GF-D8 (cell line): ENCODE results near the gene UBE2J2.

Experiments used
- DNase-seq: peaks from one replicate; lab custom pipeline; 2025; lab: John Stamatoyannopoulos, UW

Gene UBE2J2

DNA sequence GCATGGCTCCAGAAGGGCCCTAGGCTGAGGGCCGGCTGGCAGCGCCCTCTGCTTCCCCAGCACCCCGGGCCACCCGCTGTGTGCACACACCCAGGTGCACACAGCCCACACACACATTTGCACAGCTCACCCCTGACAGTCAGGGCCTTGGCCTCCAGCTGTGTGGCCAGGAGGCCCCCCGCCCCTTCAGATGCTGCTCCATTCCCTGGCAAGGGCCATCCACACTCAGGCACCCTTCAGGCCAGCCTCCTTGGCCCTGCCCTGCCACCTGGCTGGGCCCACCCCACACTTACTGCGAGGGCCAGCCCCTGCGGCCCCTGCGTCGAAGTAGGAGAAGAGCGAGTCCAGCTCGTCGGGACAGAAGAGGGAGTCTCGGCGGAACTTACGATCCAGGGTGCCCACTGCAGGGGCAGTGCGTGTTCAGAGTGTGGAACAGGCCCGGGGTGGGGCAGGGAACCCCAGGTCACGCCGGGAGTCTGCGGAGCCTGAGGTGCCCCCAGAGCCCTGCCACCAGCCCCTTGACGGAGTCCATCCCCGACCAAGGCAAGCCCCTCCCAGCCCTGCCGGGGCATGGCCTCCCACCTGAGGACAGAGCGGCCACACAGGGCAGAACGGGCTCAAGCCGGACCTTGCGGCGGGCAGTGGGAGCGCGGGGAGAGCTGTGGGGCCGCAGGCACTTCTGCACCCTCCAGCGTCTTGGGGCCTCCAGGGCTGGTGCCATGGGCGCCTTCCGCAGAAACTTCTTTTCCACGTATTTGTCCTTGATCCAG lies 21.7 kb upstream of the UBE2J2 start:
- no peak for DNase-seq

DNA sequence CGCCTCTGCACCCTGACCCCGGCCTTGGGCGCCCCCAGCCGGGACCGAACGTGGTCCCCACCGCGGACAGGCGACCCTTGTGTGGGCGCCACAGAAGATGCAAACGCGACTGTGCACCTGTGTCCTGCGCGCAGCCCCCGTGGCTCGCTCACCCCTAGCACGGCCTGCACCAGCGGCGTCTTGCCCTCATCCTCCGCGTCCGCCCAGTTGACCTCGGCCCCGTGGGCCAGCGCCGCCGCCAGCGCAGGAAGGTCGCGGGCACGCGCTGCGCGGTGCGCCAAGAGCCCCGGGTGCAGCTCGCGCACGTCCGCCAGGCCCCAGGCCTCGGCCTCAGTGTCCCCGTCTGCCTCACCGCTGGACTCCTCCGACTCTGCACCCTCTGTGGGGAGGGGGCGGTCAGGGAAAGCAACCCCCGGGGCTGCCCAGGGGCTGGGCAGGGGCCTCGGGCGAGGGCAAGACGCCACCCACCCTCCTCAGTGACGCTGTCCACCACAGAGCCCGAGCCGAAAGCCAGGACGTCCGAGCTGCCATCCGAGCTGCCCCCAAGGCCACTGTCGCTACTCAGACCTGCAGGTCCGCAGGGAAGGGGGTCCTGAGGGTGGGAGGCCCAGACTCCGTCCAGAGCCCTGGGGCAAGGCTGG lies 20.7 kb upstream of the UBE2J2 start:
- DNase-seq = no peak

DNA sequence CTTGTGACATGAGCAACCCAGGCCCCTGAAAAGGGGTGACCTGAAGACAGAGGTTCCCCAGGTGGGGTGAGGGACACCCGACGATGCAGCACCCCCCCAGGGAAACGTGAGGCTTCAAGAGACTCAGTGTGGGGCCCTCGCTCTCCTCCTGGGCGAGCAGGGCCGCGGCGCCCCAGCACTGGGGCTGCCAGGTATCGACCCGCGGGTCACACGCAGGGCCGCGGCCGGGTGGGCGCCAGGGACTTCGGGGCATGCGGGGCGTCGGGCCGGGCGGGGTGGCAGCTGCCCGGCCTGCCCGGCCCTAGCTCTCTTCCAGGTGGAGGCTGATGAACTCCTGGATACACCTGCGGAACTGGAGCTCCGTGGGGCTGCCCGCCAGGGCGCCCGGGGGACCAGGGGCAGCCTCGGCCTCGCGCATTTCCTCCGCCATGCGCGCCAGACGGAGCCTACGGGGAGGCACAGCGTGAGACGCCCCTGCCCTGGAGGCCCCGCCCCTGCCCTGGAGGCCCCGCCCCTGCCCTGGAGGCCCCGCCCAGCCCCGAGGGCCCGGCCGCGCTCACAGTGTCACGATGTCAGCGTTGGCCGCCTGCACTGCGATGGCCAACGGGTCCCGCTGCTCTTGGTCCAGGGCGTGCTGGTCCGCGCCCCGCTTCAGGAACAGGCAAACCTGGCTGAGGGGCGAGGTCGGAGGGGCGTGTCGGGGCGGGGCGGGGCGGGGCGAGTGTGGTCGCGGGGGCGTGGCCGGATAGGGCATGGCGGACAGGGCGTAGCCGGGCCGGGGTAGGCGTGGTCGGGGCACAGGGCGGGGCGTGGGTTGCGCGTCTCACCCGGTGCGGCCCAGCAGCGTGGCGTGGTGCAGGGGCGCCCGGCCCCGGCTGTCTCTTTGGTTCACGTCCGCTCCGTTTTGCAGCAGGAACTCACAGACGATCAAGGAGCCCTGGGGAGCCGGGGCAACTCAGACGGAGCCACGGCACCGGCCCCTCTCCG lies 19.9 kb upstream of the UBE2J2 start:
- DNase-seq = no peak

DNA sequence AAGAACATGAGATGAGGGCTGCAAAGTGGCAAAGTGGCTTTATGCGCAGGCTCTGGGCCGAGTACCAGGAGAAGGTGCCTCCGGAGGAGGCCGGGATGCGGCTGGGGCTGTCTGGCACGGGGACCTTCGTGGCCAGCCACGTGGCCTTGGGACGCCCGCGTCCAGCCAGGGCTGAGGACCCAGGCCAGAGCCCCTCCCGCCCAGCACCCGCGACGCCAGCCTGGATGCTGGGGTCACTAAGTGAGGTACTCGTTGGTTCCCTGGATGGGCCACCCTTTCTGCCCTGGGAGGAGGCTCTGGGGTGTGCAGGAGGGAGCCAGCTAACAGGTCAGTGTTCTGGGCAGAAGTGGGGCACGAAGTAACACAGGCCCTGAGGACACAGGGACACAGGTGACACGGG lies 19.2 kb upstream of the UBE2J2 start:
- no peak for DNase-seq

DNA sequence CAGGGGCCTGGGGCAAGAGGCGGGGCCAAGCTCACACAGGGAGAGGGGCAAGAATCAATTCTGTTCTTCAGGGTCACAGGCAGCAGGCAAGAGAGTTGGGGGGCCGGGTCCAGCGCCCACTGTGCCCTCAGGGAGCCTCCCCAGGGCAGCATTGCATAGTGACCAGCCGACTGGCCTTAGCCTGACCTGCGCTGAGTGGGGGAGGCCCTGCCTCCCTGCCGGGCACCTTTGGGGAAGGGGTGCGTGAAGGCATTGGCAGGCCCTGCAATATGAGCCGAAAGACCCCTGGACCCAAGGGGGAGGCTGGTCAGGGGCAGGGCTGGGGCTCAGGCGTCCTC lies 18.8 kb upstream of the UBE2J2 start:
- DNase-seq = no peak

DNA sequence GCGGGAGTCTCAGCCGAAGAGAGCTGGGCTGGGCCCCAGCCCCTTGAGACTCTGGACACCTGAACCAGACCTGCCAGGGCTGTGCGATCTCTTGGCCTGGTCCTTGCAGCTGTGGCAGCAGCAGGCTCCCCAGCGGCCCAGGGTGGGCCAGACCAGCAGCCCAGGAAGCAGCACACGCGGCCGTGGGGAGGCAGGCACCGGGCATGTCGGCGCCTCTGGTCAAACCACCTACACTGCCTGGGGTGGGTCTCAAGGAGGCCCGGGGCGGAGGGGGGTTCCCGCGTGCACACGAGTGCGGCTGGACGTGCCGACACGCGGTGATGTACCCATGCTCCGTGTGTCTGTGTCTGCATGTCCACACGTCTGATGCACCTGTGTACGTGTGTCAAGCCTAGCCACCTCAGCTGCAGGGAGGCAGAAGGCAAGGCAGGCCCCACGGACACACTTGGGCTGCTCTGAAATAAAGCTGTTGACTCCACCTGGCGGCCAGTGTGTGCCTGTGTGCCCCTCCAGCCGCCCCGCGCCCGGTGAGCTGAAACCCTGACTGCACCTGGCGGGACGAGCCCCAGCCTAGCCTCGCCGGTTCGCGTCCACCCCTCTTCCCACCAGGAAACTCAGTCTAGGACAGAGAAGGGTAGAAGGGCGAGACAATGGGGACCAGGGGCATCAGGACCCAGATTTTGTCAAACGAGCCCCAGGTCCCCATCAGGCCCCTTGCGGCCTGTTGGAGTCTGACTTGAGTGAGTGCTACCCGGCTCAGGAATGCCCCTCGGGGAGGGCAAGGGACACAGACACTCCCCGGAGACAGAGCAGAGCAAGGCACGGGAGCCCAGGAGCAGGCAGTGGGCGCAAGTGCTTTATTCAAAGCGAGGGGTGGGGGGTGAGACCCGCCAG lies 18.1 kb upstream of the UBE2J2 start:
- no peak for DNase-seq

GRCh38 chr1:1291023-1291528 lies 17.4 kb upstream of the UBE2J2 start:
- DNase-seq = no peak

DNA sequence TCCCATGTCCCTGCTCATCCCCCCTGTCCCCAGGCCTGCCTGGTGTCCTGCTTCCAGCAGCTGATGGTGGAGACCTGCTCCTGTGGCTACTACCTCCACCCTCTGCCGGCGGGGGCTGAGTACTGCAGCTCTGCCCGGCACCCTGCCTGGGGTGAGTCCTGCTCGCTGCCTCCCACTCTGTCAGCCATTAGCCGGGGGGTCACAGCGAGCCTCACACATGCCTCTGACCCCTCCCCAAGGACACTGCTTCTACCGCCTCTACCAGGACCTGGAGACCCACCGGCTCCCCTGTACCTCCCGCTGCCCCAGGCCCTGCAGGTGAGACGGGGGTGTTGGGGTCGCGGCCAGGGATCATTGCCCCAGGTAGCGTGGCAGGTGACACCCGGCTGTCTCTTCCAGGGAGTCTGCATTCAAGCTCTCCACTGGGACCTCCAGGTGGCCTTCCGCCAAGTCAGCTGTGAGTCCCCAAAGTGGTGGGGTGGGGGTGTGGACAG lies 16.6 kb upstream of the UBE2J2 start:
- DNase-seq = no peak

DNA sequence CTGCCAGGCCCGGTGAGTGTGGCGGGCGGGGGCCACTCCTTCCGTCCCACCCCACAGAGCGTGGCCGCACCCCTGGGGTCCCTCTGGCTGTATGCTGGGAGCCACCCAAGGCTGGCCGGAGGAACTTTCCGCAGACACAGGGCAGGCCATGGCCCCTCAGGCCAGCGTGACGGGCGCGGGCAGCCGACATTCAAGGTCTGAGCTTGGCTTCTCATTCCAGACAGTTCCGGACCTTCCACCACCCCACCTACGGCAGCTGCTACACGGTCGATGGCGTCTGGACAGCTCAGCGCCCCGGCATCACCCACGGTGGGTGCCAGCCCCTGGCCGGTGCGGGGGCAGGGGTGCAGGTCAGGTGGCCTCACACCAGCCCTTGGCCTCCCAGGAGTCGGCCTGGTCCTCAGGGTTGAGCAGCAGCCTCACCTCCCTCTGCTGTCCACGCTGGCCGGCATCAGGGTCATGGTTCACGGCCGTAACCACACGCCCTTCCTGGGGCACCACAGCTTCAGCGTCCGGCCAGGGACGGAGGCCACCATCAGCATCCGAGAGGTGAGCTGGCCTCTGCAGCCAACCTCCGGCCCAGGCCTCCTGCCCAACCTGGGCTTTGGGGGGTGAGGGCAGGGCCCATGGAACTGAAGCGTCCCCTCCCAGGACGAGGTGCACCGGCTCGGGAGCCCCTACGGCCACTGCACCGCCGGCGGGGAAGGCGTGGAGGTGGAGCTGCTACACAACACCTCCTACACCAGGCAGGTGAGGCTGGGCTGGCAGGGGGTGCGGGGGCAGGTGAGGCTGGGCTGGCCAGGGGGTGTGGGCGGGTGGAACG lies 13.8 kb upstream of the UBE2J2 start:
- no peak for DNase-seq

GRCh38 chr1:1286313-1287261 lies 12.9 kb upstream of the UBE2J2 start:
- DNase-seq = no peak

DNA sequence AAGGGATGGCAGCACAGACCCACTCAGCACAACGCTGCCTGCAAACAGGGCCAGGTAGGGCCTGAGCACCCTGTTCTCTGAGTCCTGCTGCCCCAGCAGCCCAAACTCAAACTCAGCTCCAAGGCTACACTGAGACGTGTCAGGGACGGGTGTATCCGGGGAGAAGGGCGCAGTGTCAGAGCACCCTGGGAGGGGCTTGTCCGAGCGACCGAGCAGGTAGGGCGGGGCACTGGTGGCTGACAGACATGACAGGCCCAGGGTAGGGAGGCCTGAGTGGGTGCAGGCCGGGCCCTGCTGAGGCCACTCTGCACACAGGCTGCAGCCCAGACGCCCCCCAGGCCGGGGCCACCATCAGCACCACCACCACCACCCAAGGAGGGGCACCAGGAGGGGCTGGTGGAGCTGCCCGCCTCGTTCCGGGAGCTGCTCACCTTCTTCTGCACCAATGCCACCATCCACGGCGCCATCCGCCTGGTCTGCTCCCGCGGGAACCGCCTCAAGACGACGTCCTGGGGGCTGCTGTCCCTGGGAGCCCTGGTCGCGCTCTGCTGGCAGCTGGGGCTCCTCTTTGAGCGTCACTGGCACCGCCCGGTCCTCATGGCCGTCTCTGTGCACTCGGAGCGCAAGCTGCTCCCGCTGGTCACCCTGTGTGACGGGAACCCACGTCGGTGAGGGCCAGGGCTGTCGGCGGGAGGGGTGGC lies 12.1 kb upstream of the UBE2J2 start:
- no peak for DNase-seq

DNA sequence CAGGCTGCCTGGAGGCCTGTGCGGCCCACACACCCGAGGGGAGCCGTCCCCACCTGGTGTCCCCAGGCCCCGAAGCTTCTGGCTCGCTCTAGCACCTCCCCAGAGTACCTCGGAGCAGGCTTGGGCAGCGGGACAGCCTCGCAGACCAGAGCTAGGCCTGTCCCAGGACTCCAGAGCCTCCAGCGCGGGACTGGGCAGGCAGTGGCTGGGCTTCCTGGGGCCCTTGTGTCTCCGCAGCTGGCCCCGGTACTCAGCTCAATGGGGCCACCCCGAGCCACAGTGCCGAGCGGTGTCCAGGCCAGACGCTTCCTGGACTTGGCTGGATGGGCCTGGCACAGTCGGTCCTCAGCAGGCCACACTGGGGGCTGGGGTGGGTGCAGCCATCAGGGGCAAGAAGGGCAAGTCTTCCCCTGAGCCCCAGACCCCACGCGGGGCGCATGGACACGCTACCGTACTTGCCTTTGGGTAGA lies 11.5 kb upstream of the UBE2J2 start:
- DNase-seq = no peak

GRCh38 chr1:1284221-1285101 lies 10.8 kb upstream of the UBE2J2 start:
- no peak for DNase-seq

DNA sequence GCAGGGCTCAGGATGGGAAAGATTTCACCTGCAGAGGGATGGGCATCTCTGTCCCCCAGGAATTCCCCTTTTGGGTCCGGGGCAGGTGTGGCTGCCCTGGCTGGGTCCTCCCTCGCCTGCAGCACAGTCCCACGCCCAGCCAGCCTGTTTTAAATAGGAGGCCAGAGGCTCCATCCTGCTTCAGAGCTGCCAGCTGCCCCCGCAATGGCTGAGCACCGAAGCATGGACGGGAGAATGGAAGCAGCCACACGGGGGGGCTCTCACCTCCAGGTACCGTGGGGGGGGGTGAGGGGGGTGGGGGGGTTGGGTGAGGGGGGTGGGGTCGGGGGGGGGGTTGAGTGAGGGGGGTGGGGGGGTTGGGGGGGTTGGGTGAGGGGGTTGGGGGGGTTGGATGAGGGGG lies 10.2 kb upstream of the UBE2J2 start:
- no peak for DNase-seq

DNA sequence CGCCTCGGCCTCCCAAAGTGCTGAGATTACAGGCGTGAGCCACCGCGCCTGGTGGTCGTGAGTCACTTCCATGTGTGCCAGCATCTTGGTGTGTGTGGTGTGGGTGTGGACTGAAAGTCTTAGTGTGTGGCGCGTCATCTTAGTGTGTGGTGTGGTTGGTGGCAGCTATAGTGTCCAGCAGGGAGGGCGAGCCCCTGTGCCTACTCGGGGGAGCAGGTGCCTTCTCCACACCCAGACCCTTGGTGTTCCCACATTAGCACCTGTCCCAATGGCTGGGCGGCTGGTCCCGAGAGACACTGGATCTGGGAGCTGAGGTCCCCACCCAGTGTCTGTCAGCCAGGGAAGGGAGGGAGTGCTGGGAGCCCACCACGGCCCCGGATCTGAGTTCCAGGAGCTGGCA lies 9.3 kb upstream of the UBE2J2 start:
- DNase-seq = no peak

- no peak for DNase-seq
Observed at GRCh38 chr1:1281533-1282321, 8.1 kb upstream of the UBE2J2 start.
